HuH-7.5 (cell line): ENCODE measurements around the gene FNDC3B.

Experiments used
- DNase-seq: peaks from one replicate; pipeline ENCODE4 v3.0.0; 2011; ENCODE audit warnings: low spot score

The FNDC3B gene

DNA sequence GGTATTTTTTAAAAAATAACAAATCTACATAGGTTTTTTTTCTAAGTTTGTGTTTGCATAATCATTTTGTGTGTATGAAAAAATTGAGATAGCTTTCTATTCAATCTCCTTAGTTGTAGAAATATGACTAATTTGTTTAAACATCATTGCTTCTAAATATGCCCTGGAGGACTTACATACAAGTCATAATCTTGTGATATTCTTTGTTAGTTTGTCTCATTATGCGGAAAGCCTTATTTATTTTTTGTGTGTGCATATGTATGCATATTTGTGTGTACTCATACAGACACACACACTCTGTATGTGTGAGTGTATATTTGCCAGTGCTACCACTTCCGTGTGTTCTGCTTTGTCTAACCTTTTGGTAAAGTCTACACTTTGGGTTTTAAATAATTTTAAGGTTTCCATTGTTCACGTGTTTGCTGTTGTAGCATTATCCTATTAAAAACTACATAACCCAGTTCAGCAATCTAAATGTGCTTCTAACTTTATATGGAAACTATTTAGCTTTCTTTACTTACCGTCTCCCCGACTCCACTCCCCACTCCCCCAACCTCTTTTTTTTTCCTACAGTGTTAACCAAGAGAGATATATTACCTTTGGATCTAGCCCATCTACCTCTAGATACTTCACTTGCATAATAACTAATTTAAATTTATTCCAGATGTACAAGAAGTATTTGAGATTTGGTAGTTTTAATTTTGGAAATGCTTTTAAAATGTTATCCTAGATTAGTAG, 111.7 kb downstream of the FNDC3B start:
- DNase-seq = no peak

DNA sequence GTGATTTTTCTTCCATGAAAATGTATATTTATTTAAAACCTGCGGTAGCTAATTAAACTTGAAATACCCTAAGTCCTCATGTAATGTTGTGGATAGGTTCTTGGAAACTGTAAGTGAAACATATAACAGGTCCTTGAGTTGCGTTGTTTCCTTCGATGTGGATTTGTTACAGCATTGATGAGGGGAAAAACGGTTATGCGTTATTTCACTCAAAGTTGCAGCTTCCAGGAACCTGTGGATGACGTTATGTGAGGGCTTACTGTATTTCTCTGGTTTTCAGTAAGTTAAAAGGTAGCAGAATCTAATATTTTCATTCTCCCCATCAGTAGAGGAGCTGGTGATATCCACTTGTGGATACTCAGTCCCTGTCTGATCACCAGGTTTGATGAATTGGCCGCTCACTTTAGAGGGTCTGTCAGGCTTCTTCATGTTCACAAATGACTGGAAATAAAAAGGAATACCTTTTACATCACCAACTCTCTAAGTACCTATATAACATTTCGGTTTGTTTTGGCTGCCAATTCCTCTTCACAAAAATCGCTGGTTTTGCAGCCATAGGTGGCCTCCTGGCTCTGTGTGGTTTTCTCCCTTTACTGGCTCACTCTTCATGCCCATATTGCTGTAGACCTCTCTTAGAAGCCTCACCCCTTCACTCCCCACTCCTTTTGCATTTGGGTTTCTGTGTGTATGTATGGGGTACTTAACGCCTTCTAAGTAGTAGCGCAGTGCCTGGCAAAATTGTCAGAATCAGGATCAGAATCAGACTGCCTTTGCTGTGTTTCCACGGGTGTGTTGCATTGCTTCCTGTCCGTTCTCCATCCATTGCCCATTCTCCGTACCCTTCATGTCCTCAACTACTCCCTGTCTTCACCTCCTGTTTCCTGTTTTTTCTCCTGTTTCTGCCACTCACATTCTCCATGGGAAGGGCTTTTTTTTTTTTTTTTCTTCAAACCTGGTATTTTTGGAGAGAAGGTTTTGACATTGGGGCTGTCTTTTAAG, 112.6 kb downstream of the FNDC3B start:
- no peak for DNase-seq

DNA sequence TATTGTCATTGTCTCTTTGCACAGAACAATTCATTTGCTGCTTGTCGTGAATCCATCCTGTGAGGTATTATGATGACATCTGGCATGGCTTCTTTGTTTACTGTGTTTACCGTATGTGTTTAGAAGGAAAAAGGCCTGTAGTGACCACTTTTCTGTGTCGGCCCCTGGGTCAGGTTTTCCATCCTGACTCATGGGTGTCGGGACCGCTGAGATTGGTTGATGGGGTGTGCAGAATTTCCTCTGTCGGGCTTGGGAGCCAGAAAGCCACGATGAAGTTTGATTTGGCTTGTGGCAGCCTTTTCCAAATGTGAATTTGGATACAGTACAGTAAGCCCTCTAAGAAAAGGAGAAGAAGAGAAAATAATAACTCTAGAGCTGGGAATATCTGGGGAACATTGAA, 113.5 kb downstream of the FNDC3B start:
- no peak for DNase-seq

DNA sequence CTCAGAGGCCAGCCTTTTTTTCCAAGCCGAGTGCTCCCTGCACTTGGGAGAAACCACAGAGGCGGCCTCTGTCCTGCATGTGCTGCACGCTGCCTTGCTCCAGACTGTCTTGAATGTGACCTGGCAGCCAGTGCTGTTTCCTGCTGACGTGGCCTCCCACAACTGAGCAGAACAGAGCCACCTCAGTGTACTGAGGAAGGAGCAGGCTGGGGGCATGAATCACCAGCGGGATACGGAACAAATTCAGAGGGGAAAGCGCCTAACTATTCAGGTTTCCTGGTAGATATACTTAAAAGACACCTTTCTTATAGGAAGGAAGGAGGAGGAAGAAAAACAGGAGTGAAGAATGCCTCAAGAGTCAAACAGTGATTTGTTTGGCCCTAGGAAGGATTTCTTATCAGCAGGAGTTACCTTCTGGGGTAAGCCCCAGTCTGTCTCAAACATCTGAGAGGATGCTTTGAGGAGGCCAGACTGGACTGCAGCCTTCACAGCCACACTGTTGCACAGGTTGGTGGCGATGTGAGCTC, 114.0 kb downstream of the FNDC3B start:
- DNase-seq = no peak

DNA sequence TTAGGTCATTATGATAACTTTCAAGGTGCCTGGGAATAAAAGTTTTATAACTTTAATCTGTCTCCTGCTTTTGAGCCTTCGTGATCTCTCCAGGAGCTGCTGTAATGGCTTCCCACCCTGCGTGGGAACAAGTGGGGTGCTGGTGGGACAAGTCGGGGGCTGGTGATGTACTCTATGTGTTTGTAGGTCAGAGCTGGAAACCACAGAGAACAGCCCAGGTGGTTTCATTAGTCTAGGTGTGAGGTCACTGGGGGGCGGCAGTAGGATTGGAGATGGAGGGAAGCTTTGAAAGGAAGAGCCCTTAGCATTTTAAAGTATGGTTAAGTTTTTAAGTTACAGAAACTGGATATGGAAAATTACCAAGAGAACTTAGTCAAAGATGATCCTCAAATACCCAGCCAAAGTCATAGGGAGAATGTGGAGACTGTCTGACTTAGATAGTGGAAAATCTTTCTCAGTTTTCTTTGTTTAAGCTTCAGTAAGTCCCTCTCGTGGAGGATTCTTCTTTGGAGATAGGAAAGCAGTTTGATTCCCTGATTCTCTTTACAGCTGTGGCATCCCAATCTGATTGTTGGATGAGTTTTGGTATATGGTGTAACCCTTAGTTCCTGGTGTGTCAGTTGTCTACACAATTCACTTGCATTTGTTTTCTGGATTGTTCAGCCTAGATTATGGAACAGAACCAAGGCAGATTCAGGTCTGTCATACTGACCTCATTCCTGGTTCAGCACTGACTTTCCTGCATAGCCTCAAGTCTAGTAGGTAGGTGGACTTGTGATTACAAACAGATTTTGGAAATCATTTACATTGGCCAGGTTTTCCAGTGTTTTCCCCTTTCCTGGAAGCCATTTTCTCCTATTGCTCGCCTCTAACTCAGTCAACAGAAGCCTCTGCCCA, 115.6 kb downstream of the FNDC3B start:
- no peak for DNase-seq

DNA sequence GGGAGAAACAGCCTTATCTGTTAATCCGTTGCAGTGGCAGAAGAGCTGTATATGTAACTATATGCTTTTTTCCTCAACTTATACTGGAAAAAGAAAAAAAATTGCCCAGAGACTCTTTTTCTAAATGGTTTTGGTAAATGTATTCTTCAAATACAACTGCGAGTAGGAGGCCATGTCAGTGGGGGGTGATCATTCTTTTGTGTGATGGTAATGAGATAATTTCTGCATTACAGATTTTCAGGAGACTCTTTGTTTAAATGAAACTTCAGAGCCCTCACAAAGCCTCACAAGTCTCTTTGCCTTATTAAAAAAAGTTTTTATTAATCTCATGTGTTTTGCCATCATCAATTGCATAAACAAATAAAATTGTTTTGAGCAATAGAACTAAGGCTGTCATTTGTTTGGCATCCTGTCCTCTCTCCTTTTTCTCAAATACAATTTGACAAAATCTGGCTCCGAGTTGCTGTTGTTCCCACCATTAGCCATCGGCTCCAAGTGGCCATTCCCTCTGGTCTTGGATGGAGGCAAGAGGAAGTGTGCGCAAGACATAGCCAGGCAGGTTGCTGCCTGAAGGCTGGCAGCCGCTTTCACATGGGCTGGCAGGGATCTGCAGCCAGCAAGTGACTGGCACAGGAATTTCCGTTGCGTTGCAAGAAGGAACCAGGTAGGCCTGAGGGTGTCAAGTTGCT, 116.7 kb downstream of the FNDC3B start:
- no peak for DNase-seq

DNA sequence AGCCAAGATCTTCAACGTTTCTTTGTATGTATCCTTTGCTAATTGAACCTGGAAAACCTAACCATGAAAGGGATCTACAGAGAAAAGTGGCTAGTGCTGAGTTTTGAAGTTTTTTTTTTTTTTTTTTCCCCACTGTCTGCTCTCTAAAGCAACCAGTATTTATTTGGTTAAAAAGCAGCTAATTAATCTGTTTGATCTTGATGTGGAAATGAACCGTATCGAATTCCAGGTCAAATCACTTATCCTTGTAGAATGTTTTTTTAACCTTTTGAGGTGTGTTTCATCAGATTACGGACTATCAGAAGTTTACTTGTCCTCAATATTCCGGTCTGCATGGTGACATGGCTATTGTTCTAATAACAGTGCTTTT, 117.2 kb downstream of the FNDC3B start:
- DNase-seq = no peak

DNA sequence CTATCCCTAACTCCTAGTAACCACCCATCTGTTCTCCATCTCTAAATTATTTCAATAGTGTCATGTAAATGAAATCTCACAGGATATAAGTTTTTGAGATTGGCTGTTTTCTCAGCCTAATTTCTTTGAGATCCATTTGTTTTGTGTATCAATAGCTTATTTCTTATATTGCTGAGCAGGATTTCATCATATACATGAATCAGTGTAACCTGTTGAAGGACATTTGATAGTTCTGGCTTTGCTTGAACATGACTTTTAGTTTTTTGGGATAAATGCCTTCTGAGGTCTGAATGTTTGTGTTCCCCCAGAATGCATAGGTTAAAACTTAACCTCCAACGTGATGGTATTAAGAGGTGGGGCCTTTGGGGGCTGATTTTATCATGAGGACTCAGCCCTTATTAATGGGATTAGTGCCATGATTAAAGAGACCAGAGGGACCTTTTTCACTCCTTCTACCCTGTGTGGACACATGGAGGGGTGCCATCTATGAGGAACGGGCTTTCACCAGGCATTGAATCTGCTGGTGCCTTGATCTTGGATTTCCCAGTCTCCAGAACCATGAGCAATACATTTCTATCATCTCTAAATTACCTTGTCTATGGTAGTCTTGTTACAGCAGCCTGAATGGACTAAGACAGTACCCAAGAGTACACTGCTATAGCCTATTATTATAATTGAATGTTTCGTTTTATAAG, 118.3 kb downstream of the FNDC3B start:
- DNase-seq = no peak

DNA sequence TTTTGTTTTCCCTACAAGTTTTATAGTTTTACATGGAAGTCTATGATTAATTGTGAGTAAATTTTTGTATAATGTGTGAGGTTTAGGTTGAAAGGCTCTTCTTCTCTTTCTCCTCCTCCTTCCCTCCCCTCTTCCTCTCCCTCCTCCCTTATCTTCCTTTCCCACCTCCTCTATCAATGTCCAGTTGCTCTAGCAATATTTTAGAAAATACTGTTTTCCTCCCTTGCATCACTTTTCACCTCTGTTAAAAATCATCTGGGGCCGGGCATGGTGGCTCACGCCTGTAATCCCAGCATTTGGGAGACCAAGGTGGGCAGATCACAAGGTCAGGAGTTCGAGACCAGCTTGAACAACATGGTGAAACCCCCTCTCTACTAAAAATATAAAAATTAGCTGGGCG, 119.4 kb downstream of the FNDC3B start:
- DNase-seq = no peak

DNA sequence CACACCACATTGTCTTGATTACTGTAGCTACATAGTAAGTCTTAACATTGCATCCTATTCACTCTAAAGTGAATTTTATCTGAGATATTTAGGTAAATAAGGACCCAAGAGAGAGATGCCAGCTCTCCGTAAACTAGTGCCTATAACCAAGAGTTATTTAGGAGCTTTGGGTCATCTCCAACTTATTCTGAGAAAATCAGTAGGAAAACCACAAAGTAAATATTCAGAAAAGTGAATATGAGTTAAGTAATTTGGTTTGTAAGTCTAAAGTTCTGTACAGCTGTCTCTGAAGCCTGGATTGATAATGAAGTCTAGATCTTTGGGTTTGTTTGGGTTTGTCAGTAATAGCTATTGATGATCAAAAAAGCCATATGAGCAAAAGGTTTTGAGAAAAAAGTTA, 120.0 kb downstream of the FNDC3B start:
- no peak for DNase-seq

DNA sequence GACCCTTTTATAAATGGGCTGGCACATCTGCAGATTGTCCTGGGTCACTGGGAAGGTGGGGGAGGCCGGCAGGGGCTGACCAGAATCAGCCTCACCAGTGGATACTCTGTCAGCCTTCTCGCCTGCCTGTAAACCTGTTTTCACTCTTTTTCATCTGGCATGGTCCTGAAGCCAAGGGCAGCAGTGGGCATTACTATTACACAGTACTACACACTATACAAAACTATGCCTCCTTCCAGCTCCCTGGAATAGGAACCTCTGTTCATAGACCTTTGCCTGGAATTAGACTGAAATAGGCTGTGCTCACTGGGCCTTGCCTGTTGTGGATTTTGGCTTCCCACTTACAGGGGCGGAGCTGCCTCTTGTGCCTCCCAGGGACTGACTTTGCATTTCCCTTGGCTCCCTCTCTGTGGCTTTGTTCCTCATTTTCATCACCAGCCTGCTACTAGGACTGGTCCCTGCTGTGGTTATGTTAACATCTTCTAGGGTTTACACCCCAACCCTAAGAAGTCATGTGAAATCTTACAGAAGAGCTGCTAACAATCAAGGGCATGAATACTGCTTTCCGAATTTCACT, 120.7 kb downstream of the FNDC3B start:
- no peak for DNase-seq

DNA sequence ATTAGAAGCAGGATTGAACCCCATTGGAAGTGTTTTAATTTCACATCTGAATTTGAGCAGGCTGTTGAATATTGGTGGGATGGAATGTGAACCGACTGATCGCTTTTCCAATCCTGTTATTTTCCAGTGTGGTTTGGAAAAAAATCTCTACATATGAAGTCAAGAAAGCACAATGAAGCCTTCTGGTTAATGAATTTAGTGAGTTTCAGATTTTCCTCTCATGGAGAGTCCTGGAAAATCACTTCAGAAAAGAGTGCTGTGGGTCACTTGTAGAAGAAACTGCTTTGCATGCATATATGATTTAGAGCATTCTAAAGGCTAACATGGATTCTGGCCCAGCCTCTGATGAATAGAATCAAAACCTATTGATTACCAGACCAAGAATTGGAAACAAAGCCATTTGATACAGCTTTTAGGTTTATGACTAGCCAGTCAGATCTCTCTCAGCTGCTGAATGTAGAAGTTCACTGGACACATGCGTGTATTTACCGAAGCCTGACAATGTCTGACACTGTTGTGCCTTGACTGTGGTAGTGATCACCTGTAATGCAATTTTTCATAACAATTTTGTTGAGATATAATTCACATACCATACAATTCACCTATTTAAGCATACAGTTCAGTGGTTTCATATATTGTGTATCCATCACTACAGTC, 121.9 kb downstream of the FNDC3B start:
- no peak for DNase-seq

DNA sequence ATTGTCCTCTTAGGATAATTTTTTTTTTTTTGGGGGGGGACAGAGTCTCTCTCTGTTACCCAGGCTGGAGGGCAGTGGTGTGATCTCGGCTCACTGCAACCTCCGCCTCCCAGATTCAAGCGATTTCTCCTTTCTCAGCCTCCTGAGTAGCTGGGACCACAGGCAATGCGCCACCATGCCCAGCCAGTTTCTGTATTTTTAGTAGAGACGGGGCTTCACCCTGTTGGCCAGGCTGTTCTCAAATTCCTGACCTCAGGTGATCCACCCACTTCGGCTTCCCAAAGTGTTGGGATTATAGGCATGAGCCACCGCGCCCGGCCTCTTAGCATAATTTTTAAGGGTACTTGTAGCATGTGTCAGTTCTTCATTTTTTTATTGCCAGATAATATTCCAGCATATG, 122.6 kb downstream of the FNDC3B start:
- no peak for DNase-seq

DNA sequence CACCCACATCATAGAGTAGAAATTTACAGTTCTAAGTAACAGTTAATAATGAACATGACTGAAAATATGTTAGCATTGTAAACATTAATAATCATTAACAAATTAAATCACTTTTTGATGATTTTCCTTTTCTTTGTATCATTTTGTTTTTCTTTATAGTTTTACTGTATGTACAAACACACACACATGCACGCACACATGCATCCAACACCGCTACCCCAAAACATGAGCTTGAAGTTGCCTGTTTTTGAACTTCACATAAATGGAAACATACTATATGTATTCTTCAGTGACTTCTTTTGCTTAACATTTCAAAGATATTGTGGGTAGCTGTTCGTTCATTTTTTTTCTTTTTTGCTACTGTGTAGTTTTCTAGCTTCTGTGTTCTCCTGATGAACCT, 123.9 kb downstream of the FNDC3B start:
- DNase-seq = no peak

DNA sequence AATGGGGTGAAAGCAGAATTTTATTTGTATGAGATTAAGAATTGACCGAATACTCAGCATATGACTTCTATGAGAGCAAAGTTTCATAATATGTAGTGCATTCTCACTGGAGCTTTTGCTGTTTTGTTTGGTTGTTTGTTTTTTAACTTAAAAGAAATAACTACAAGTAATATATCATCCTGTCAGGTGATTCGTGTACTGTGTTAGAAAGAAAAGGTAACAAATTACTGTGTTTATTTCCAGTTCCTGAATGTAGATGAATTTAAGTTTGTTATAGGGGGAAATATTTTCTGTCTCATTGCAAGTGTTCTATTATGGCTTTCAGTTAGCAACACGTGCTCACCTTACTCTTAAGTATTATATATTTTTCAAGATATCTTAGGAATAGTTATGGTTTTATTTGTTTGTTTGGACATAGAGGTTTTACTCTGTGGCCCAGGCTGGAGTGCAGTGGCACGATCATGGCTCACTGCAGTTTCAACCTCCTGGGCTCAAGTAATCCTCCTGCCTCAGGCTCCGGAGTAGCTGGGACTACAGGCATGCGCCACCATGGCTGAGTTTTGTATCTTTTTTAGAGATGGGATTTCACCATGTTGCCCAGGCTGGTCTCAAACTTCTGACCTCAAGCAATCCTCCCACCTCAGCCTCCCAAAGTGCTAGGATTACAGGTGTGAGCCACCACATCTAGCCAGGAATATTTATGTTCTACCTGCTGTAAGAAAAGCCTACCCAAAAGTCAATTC, 125.4 kb downstream of the FNDC3B start:
- no peak for DNase-seq

DNA sequence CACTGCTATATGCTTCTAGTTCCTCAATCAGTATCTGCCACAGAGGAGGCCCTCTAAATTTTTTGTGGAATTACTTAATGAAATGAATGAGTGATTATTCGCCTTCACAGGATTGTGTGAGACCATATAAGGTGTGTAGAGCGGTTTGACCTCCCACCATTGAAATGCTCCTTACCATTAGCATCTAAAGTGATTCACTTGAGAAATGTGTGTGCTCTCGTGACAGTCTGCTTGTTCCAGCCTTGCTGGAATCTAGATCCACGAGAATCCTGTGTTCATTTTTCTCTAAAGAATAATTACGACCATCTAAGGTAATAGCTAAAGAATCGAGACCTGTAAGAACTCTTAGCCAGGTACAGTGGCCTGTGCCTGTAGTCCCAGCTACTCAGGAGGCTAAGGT, 126.9 kb downstream of the FNDC3B start:
- DNase-seq = no peak

DNA sequence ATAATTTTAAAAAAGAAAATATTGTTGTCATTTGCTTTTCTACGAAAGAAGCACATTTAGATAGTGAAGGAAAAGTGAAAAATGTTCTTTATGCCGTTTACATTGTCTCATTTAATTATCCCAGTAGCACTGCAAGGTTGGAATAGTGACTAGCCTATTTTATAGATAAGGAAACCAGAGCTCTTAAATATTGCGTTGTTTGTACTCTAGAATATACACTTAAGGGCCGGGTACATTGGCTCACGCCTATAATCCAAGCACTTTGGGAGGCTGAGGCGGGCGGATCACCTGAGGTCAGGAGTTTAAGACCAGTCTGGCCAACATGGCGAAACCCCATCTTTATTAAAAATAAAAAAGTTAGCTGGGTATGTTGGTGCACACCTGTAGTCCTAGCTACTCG, 127.5 kb downstream of the FNDC3B start:
- DNase-seq = no peak

DNA sequence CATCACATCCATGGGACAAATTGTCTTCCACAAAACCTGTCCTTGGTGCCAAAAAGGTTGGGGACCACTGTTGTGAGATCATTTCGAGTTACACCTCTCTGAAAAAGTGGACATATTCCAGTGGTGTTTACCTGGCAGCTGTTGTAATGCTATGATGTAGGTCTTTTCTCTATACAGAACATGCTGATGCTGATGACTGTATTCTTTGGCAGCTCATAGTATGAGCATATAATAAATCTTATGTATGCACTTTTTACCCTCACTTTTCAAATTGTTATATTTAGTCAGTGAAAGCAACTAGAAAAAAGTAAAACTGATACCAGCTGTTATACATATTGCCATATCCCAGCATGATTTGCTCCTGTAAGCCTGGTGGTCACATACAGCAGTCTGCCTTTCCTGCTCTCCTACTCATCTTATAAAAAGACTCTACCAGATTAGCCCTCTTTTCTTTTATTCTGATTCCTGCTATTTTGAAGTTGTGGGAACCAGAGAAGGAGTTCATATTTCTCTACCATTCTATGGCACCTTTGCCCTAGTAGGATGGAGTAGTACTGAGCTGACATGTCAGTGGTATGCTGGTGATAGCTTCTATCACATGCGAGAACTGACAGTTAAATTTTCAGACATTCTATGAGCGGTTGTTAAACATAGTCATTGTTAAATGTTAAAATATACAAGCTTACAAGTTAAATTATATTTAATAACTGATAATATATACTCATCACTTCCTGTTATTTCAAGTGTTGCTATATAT, 128.7 kb downstream of the FNDC3B start:
- no peak for DNase-seq
